GM08714 (cell line): Measurements from ENCODE around the gene PRELID3B.

Experiments
- H3K4me3 ChIP-seq: fragments of 200-500 bp; sonication (Bioruptor generic); 2 replicates; pipeline ENCODE4 v1.5.1; 2014; ENCODE audit warnings: mild to moderate bottlenecking, low read length, inconsistent platforms
- ZNF274 ChIP-seq: IDR thresholded peaks from 2 replicates; pipeline ENCODE4 v1.6.1; 2012; ENCODE audit warnings: mild to moderate bottlenecking, low read depth, low read length

PRELID3B gene

DNA sequence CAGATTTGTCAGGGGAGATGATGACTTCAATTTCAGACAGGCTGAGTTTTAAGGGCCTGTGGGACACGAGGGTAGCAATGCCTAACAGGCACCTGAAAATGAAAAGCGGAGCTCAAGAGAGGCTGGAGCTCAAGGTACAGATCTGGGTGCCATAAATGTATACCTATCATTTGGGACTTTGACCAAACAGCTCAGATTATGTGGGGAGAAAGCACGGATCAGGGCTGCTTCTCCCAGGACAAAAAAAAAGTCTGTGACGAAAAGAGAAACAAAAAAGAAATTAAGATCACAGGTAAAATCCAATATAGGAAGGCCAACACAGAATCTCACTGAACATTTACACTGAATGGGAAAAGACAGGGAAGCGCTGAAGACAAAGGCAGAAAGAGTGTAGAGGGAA lies 1.9 kb downstream of the PRELID3B start:
- peak overlapping the region; percentile 99; the same call in 1 of the 2 replicates for H3K4me3 ChIP-seq
- TF ChIP-seq ZNF274 = no peak

DNA sequence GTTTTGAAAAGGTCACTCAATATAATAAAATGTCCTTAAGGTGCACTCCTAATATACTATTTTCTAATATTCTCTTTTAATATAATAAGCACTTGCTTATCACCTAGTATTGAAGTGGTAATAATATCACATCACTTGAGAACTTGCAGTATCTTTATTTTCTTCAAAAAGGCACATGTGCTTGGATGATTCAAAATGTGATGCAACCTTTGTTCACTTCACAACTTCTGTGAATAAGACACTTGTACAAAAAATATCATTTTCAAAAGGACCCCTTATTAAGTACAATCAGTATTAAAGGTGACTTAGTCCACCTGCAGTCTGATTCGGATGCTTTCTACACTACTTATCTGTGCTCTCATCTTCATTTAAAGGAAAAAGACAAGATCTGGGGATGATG lies 3.4 kb downstream of the PRELID3B start:
- H3K4me3 ChIP-seq = no peak overlapping the region
- TF ChIP-seq ZNF274 = no peak

DNA sequence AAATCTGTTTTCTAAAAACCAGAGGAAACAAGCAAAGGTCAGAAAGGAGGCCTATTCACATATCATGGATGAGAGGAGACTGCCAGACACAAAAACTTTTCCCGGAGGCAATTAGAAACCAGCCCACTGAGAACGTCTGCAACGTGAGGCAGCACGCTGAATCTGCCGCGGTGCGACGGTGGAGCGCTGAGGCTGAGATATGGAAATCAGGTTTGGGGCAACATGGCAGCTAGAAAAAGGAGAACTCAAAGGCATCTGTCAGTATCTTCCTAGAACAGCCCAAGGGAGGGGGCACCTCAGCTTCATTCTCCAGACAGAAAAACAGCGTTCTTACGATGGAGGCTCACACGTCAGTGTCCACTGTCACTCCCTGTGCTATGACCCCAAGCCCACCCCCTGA lies 5.2 kb downstream of the PRELID3B start:
- no peak overlapping the region for H3K4me3 ChIP-seq
- no peak for TF ChIP-seq ZNF274

DNA sequence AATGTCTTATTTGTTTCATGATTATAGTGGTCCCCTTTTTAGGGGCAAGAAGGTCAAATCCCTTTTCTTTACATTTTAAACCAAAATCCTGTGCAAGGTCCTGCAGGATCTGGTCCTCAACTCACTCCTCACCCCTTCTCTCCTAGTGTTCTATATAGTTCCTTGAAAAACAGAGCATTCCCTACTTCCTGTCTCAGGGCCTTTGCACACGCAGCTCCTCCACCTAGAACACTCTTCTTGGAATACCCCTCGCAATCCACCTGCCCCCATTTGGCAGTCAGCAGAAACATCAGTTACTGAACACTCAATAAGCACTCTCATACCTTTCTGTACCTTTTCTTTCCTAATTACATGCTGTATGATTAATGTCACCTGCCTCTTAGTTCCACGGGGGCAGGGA lies 7.2 kb downstream of the PRELID3B start:
- TF ChIP-seq ZNF274 = no peak
- H3K4me3 ChIP-seq = no peak overlapping the region

DNA sequence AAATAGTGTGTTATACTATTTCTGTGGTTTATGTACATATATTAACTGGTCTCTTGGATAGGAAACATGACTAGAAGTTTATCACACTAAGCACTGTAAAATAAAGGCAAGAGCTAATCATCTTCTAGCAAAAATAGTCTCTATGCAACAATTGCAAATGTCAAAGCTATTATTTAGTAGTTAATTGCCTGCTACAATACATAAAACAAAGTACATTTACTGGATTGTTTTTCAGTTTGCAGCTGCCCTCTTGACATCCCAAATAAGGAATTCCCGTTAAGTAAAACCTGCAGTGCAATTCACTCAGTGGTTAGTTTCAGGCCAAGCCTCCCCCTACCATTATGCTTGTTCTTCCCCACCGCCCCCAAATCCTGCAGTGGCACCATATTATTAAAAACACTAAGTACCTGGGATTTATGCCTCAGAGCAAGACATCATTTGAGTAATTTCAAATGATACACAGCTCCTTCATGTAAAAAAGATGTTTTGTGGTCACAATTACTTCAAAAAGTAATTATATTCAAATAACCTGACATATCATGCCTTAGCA lies 8.9 kb downstream of the PRELID3B start:
- no peak for TF ChIP-seq ZNF274
- no peak overlapping the region for H3K4me3 ChIP-seq

DNA sequence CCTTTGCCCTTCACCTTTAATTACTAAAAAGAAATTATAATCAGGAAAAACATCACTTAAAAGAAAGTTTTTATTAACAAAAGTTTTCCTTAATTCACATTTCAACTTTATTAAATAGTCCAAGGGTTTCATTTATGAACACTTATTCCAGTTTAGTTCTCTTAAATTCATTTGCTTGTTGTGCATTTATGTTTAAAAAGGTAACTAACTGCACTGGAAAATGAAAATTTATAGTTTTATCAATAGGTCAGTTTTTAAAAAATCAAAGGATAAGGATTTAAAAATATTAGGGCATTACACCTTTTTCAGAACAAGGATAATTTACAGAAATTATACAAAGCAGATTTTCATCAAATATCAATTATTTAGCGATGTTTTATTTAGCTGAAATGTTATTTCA lies 9.5 kb downstream of the PRELID3B start:
- H3K4me3 ChIP-seq = peak overlapping the region; percentile 74; the same call in 1 of the 2 replicates
- TF ChIP-seq ZNF274 = no peak

DNA sequence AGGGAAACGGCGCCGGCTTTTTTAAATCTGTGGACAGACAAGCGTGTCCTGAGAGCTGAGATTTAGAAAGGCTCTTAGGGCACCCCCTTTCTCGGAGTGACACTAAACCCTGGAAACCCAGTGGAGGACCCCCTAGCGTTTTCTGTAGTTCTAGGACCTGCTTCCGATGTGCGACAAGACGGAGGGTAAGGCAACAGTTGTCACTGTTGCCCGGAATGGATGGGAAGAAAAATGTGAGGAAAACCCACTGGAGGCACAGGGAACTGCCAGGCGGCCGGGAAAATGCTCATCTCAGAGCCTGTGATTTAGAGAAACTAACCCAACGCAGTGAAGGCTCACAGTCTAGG lies 9.9 kb downstream of the PRELID3B start:
- TF ChIP-seq ZNF274 = no peak
- H3K4me3 ChIP-seq = peak overlapping the region; percentile 74

DNA sequence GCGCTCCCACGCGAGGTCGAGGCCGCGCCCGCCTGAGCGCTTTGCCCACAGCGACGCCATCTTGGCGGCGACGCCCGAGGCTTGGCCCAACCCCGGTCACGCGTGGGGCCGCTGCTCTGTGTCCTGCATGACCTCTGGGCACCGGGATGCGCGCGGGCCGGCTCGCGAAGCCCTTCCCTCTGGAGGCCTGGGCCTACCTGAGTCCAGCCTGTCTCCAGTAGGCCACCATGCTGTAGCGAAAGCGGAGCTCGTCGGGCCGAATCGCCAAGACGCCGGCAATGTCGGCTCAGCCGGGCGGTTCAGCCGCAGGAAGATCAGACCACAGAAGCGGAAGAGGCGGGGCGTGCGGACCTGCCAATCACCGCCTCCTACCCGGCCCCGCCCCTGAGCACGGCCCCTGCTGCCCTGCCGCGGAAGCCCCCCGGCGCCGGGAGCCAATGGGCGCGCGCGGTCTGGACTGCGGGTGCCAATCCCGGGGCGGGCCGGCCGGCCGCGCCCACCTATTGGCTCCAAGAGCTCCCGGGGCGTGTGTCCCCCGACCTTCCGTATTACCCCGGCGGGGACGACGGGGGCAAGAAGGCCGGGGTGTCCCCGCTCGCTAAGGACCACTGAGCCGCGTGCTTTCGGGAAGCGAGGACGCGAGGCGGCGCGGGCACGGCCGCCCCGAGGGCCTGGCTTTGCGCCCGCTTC lies 10.4 kb downstream of the PRELID3B start, which contains the start of gene ATP5F1E:
Gene ATP5F1E (minus strand): TSS at position 313 of the 690 bp plus-strand sequence. CDS start 84 bp downstream, at position 229.
- peak within 1 kb of the TSS; percentile 98 for H3K4me3 ChIP-seq
- TF ChIP-seq ZNF274 = no peak

DNA sequence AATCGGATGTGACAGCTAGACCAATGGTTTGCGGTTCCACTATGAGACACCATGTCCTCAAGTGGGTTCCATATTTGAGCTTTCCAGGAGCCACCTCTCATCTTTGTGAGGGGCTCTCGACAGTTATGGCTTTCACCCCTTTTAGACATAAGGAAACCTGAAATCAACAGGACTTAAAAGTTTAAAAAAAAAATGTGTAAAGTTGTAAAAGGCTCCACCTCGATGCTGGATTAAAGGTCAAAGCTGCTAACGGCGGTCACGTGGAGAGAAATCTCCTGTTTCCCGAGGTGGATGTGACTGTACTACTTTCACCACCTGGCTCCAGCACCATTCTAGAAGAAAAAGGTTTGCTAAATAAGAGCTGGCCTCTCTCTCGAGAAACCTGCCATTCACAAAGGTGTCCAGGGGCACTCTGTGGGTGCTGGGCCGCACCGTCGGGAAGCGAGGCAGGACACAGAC lies 11.0 kb downstream of the PRELID3B start:
- no peak for TF ChIP-seq ZNF274
- H3K4me3 ChIP-seq = peak overlapping the region; percentile 98

DNA sequence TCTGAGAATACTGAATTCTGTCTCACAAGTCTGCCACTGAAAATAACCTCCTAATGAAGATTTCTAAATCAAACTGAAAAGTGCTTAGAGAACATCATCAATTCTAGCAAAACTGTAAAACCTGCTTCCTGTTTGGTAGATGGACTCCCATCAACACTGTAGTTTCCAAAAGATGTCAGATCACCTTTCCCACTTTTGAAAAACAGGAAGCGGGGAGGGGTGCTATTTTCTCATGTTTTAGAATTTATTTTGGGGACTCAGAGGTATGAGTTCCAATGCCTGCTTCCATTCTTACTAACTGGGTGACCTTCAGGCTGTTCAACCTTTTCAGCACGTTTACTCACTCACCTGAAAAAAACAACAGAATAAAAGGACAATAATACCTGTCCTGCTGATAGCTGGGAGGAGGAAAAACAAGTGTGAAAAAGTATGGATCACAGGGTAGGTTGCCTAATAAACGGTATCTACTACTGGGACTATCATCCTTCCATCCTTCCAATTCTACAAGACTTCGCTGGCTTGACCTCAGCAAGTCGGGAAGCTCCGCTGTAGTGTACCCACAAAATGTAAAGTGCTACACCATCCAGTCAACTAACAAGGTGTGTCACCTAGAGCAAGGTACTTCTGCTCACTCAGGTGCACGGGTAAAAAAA lies 11.5 kb downstream of the PRELID3B start:
- no peak for TF ChIP-seq ZNF274
- H3K4me3 ChIP-seq = peak overlapping the region; percentile 98

DNA sequence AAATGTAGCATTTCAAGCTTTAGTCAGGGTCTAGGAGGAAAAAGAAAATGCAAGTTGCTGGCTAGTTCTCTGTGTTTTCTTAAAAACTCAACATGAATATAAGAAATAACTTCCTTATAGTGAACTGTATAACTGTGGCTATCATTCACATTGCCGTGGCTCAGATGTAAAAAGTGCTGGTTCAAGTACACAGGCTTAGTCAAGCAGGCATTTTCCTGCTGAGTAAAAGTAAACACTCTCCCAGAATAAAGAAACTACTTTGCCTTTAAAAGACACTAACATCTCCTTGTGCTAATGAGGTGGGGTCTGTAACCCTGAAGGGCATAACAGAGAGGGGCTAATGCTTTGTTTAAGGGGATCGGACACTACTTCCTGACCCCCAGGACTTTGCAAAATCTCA lies 13.8 kb downstream of the PRELID3B start:
- TF ChIP-seq ZNF274 = no peak
- H3K4me3 ChIP-seq = peak overlapping the region; percentile 52

DNA sequence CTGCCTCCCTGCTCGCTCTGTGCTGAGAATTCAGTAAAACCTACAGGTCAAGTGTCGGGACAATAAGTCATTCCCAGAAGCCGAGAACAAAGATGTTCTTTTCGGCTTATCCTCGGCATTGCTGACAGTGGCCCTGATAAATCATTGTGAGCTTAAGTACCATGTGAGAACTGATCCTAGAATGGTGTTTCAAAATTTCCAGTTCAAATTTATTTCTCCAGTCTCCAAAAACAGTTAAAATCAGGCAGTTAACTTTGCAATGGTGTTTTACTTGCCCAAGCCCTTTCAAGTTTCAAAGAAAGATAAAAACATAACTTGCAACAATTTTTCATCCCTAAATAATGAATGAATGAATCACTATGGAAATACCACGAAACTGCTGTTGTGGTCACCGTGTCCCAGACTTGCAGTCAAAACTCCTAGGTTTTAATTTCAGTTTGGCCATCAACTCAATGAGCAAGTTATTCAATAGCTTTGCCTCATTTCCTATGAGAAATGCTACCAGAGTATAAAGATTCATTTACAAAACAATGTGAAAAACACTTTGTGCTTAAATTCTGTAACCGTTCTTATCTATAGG lies 14.8 kb downstream of the PRELID3B start:
- no peak overlapping the region for H3K4me3 ChIP-seq
- no peak for TF ChIP-seq ZNF274

DNA sequence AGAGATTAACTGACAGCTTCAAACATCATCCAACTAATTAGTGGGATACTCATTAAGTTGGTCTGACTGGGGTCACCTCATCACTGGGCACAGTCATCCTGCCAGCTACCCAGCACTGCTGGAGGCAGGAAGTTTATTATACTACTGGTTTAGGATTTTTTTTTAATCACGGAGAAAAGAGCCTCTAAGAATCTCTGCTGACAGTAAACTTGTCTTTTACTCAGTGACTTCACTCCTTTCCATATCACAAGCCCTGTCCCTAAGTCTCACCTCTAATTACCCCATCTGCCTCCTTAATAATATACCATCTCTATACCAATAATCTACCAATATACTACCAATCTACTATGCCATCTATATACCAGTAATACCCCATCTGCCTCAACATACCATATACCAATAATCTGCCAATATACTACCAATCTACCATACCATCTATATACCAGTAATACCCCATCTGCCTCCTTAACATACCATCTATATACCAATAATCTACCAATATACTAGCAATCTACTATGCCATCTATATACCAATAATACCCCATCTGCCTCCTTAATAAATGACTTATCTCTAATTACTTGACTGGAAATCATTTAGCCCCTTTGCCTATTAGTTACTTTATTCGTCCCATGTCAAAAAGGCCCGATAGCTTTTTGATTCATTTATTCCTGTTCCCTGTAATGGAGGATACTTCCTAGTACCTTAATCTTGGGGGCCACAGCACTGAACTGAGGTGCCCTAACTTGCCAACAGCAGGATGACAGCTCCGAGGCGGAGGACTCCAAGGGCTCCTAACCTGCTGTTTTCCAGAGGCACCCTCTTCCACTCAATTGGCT lies 15.5 kb downstream of the PRELID3B start:
- H3K4me3 ChIP-seq = no peak overlapping the region
- TF ChIP-seq ZNF274 = no peak

DNA sequence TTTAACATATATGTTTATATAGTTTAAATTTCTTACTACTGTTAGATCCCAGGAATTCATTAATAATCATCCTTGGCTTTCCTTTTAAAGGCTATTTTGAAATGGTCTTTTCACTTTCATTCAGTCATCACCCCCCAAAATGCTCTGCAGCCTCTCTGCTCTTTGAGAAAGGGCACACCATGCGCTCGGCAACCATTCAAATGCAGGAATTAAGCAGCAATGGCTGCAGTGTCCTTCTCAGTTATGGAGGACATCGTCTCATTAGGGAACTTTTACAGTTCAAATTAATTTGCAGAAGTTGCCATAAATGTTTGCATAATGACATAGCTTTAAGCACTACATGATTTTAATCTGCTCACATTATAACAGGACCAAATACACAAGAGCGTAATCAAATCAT lies 17.1 kb downstream of the PRELID3B start:
- no peak for TF ChIP-seq ZNF274
- H3K4me3 ChIP-seq = no peak overlapping the region

DNA sequence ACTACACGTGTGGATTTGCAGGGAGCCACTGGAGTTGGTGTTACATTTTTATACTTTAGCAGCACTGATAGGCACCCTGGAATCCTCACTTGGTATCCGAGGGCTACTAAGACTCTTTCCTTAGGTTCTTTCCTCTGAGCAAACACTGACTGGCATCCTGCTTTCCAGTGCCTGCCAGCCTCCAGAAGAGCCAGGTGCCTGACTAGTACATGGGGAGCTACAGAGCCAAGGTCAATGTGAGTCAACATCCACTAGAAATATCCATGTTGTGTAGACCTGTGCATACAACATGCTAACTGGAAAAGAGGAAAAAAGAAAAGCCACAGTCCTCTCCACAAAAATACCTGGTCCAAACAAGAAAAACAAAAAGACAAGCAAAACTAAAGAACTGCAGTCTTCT lies 17.5 kb downstream of the PRELID3B start:
- no peak for TF ChIP-seq ZNF274
- H3K4me3 ChIP-seq = no peak overlapping the region
